IMR-90 (cell line): Measurements from ENCODE around the gene TCERG1L. TPM values are rescaled to one million over a fixed set of nuclear protein-coding genes. Genes with fewer than 3 reads are reported as not detected.

Experiments used
- ATAC-seq: fragments of 200-7000 bp; cut with Tn5 transposase; 2 replicates; pipeline ENCODE4 v1.9.1; 2020; ENCODE audit warnings: low read depth, mild to moderate bottlenecking, moderate library complexity
- BruUV-seq: library from RNA; stranded (reverse); fragments of 400-500 nt; replicated peaks from 2 replicates; lab custom pipeline; 2021; lab: Mats Ljungman, UMichigan
- CTCF ChIA-PET: fragments of 300-600 bp; formaldehyde crosslinking; extraction: SDS; loops from one replicate; lab custom pipeline; 2021; ENCODE audit warnings: antibody characterized with exemption; lab: Yijun Ruan, JAX
- POLR2A ChIA-PET: fragments of 300-600 bp; sonication (Branson Sonifier 250); formaldehyde crosslinking; loops from one replicate; lab custom pipeline; 2022; ENCODE audit warnings: antibody characterized with exemption; ENCODE audit not compliant: unreplicated experiment; lab: Charles Lee
- DNase-seq: peaks from one replicate; pipeline ENCODE4 v3.0.0; 2013
- H2AFZ ChIP-seq: replicated peaks from 2 replicates; pipeline ENCODE3; 2013; ENCODE audit warnings: low read length, mild to moderate bottlenecking; ENCODE audit not compliant: poor library complexity
- H2AK5ac ChIP-seq: 2 replicates; pipeline ENCODE4 v1.6.1; 2013; ENCODE audit warnings: low read depth, low read length, inconsistent platforms
- H2AK9ac ChIP-seq: replicated peaks from 2 replicates; pipeline ENCODE3; 2013; ENCODE audit warnings: mild to moderate bottlenecking, low read depth, low read length, moderate library complexity; ENCODE audit not compliant: poor library complexity
- H2BK120ac ChIP-seq: 2 replicates; pipeline ENCODE4 v1.6.1; 2013; ENCODE audit warnings: low read depth, low read length, inconsistent platforms
- H2BK15ac ChIP-seq: 3 replicates; pipeline ENCODE4 v1.6.1; 2013; ENCODE audit warnings: low read depth, low read length, inconsistent platforms
- H2BK20ac ChIP-seq: 2 replicates; pipeline ENCODE4 v1.6.1; 2013; ENCODE audit warnings: low read depth, mild to moderate bottlenecking, inconsistent platforms, low read length, moderate library complexity
- H2BK5ac ChIP-seq: 2 replicates; pipeline ENCODE4 v1.6.1; 2013; ENCODE audit warnings: mild to moderate bottlenecking, low read depth, low read length, inconsistent platforms; ENCODE audit not compliant: poor library complexity, severe bottlenecking
- H3K14ac ChIP-seq: replicated peaks from 2 replicates; pipeline ENCODE4 v1.6.1; 2013; ENCODE audit warnings: low read depth, low read length, inconsistent platforms
- H3K18ac ChIP-seq: 2 replicates; pipeline ENCODE4 v1.6.1; 2013; ENCODE audit warnings: low read depth, low read length, control low read depth
- H3K23ac ChIP-seq: 2 replicates; pipeline ENCODE4 v1.6.1; 2013; ENCODE audit warnings: low read depth, low read length, inconsistent platforms
- H3K27ac ChIP-seq: 2 replicates; pipeline ENCODE4 v1.5.1; 2013; ENCODE audit warnings: mild to moderate bottlenecking, control low read depth, low read length; ENCODE audit not compliant: insufficient read depth
- H3K27me3 ChIP-seq: 2 replicates; pipeline ENCODE4 v1.6.1; 2013; ENCODE audit warnings: low read length; ENCODE audit not compliant: control insufficient read depth, insufficient read depth
- H3K36me3 ChIP-seq: 2 replicates; pipeline ENCODE4 v1.6.1; 2013; ENCODE audit warnings: low read length, mixed read lengths; ENCODE audit not compliant: control insufficient read depth, insufficient read depth
- H3K4ac ChIP-seq: 2 replicates; pipeline ENCODE4 v1.6.1; 2013; ENCODE audit warnings: low read depth, low read length, inconsistent platforms
- H3K4me1 ChIP-seq: 2 replicates; pipeline ENCODE4 v1.6.1; 2013; ENCODE audit warnings: low read length, mixed read lengths; ENCODE audit not compliant: control insufficient read depth, insufficient read depth
- H3K4me2 ChIP-seq: 2 replicates; pipeline ENCODE4 v1.6.1; 2013; ENCODE audit warnings: low read depth, mild to moderate bottlenecking, control low read depth, low read length, moderate library complexity
- H3K4me3 ChIP-seq: 2 replicates; pipeline ENCODE4 v1.5.1; 2013; ENCODE audit warnings: low read depth, mild to moderate bottlenecking, control low read depth, low read length, moderate library complexity; ENCODE audit not compliant: insufficient read depth
- H3K56ac ChIP-seq: 2 replicates; pipeline ENCODE4 v1.6.1; 2013; ENCODE audit warnings: low read length, inconsistent platforms; ENCODE audit not compliant: insufficient read depth; ENCODE audit errors: extremely low read depth
- H3K79me1 ChIP-seq, 2 experiments: 2 replicates each; pipeline ENCODE4 v1.6.1; 2013; ENCODE audit warnings: low read length in 2 of 2, inconsistent platforms in 1 of 2, low read depth in 1 of 2
- H3K9ac ChIP-seq: 2 replicates; pipeline ENCODE4 v1.6.1; 2013; ENCODE audit warnings: low read depth, low read length, control low read depth
- H3K9me1 ChIP-seq: 2 replicates; pipeline ENCODE4 v1.6.1; 2013; ENCODE audit warnings: low read length, inconsistent platforms; ENCODE audit not compliant: insufficient read depth
- H3K9me3 ChIP-seq: 2 replicates; pipeline ENCODE4 v1.6.1; 2013; ENCODE audit warnings: low read length; ENCODE audit not compliant: control insufficient read depth, insufficient read depth
- H4K20me1 ChIP-seq: 2 replicates; pipeline ENCODE4 v1.6.1; 2013; ENCODE audit warnings: low read length, inconsistent platforms; ENCODE audit not compliant: insufficient read depth
- H4K5ac ChIP-seq: 2 replicates; pipeline ENCODE4 v1.6.1; 2013; ENCODE audit warnings: mild to moderate bottlenecking, low read depth, low read length, control low read depth
- H4K8ac ChIP-seq, 2 experiments: 2 replicates each; pipeline ENCODE4 v1.6.1; 2013; ENCODE audit warnings: low read depth in 2 of 2, low read length in 2 of 2, control low read depth in 1 of 2, inconsistent platforms in 1 of 2
- H4K91ac ChIP-seq: 2 replicates; pipeline ENCODE4 v1.6.1; 2013; ENCODE audit warnings: low read depth, low read length, inconsistent platforms; ENCODE audit not compliant: insufficient read depth
- FOS ChIP-seq: fragments of 150-350 bp; IDR thresholded peaks from 2 replicates; pipeline ENCODE4 v1.6.1; 2016; ENCODE audit warnings: low read depth, low read length
- WGBS, 2 experiments: methylation state at CpG; one replicate each; pipeline versions ENCODE4 v1.1.5 to v1.1.7; 2013; ENCODE audit warnings: missing lambda C conversion rate in 2 of 2; ENCODE audit not compliant: insufficient read length in 1 of 2; ENCODE audit errors: extremely low coverage in 2 of 2; 5-methylcytosine and 5-hydroxymethylcytosine counted together
- dilution Hi-C: fragments of 300-500 bp; cut with HindIII; formaldehyde crosslinking; loops from one replicate; pipeline ENCODE4 v1.14.3; 2018; ENCODE audit warnings: low sequenced_read_pairs; ENCODE audit not compliant: unreplicated experiment
- in situ Hi-C: fragments of 300-500 bp; cut with MboI; formaldehyde crosslinking; loops from 3 replicates; pipeline ENCODE4 v1.14.3; 2019; ENCODE audit warnings: low sequenced_read_pairs, inconsistent platforms, mixed read lengths
- intact Hi-C: fragments of 100-400 bp; cut with micrococcal nuclease; formaldehyde crosslinking; loops from 2 replicates; pipeline ENCODE4 v1.10.0; 2022
- polyA plus RNA-seq, 3 experiments: library from polyadenylated mRNA; depleted of rRNA; stranded (reverse); fragments of >200 nt; gene quantifications; 2 replicates each; pipeline ENCODE4 v1.2.3, GENCODE V29; 2012; ENCODE audit warnings: low replicate concordance in 1 of 3
- total RNA-seq: library from RNA; depleted of rRNA; stranded (reverse); fragments of >200 nt; gene quantifications from 2 replicates; pipeline ENCODE4 v1.2.3, GENCODE V29; 2012

The TCERG1L gene
- total and polyA plus RNA-seq, 2 of the 4 experiments (the other 2 are of a cell fraction): not detected

DNA sequence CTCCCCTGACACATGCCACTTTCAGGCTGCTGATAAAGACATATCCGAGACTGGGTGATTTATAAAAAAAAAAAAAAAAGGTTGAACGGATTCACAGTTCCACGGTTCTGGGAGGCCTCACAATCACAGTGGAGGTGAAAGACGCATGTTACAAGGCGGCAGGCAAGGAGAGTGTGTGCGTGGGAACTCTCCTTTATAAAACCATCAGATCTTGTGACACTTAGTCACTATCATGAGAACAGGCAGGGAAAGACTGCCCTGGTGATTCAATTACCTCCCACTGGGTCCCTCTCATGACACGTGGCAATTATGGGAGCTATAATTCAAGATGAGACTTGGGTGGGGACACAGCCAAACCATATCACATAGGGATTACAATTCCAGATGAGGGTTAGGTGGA is 181.5 kb downstream of the TCERG1L start:
- Histone ChIP-seq H2AK9ac (no peak overlapping the region), H3K4me2 (no peak overlapping the region), H3K23ac (no peak overlapping the region), H3K27me3 (no peaks in the 10 kb centered on the region), H3K18ac (no peak overlapping the region), H3K4me1 (no peaks in the 10 kb centered on the region), H3K36me3 (no peaks in the 10 kb centered on the region), H3K27ac (no peak overlapping the region), H3K14ac (no peak overlapping the region), H4K8ac (no peak overlapping the region), H3K9ac (no peak overlapping the region), H2BK20ac (no peak overlapping the region), H3K9me1 (no peaks in the 10 kb centered on the region), H2BK120ac (no peak overlapping the region), H2BK15ac (no peak overlapping the region), H3K79me1 (no peaks in the 10 kb centered on the region), H3K56ac (no peak overlapping the region), H4K91ac (no peak overlapping the region), H3K4ac (no peak overlapping the region), H2AK5ac (no peak overlapping the region), H2BK5ac (no peak overlapping the region), H4K20me1 (no peaks in the 10 kb centered on the region), H3K9me3 (peaks cover 44% of the 10 kb centered on the region), H3K4me3 (no peak overlapping the region), H4K5ac (no peak overlapping the region), H2AFZ (no peak overlapping the region)
- ATAC-seq (no peak), DNase-seq (no peak)
- TF ChIP-seq FOS: no peak
- no CpG with 5 or more reads among the region's 7 CpGs for WGBS, 2 experiments
- ChIA-PET CTCF (no interaction called here), POLR2A (no interaction called here)
- intact Hi-C loops: no loop called here
- no TSS peak for BruUV-seq
- in situ Hi-C loops: no loop called here
- dilution Hi-C loops: no loop called here
